H4 (cell line): ENCODE results near the gene GSTCD. TPM values are rescaled to one million over a fixed set of nuclear protein-coding genes. Genes with fewer than 3 reads are reported as not detected.
A peak's percentile ranks its signal among the peaks of the same experiment; 100 is the strongest.
"Not testable (repeated sequence)": the region's sequence is repeated elsewhere in the genome, so short reads cannot be mapped to it uniquely, and the experiment has no call there.

Experiments
- DNase-seq: peaks from one replicate; pipeline ENCODE4 v3.0.0-alpha.2; 2015; ENCODE audit warnings: low spot score
- total RNA-seq: library from RNA; depleted of rRNA; stranded (reverse); fragments of >200 nt; shearing (Covaris generic); gene quantifications from 2 replicates; pipeline ENCODE4 v1.2.3, GENCODE V29; 2014; rRNA removed

The GSTCD gene, protein sequence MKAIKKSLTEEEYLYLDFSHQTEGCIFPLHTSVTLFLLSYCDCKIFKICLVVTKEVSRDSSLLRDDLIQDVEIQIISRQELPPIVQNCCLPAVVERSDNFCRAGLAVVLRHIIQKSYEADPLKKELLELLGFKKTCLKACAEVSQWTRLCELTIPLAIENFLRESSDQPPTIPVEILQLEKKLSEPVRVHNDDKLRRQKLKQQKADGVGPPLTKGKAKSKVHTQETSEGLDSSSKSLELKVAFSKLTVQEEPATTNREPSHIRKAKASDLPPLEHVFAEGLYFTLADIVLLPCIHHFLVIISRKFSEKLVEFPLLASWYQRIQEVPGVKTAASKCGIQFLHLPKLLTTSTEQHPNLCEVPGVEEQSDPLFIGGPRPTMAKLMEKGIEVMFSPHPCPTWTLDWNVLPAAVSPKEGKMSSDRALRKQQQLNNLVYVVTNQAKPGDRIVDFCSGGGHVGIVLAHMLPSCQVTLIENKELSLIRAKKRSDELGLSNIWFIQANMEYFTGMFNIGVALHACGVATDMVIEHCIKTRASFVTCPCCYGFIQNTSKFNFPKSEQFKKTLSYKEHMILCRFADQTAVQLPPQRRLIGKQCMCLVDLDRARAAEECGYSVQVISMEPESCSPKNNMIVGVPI
- total RNA-seq: 11.2 and 15.8 TPM in 2 replicates

- DNase-seq: peak; percentile 86
Observed at GRCh38 chr4:105708181-105709080, at the start of gene GSTCD, which contains the start of gene INTS12. Gene GSTCD, plus strand, starts transcription at chr4:105708784. Its CDS starts 8,830 bp downstream, at chr4:105717614. Gene INTS12, minus strand, starts transcription at chr4:105708689. Its CDS starts 8,684 bp downstream, at chr4:105700005.

- no peak for DNase-seq
Observed at GRCh38 chr4:105659190-105659589, 49.4 kb upstream of the GSTCD start.

DNA sequence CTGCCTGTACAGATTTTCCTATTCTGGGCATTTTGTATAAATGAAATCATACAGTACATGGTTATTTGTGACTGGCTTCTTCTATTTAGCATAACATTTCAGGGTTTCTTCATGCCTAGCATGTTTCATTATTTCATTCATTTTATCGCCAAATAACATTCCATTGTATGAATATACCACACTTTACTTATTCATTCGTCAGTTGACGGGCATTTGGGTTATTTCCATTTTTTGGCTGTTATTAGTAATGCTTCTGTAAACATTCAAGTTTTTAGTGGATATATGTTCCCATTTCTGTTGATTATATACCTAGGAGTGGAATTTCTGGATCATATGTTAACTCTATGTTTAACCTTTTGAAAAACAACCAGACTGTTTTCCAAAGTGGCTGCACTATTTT is 47.6 kb upstream of the GSTCD start:
- no peak for DNase-seq

DNA sequence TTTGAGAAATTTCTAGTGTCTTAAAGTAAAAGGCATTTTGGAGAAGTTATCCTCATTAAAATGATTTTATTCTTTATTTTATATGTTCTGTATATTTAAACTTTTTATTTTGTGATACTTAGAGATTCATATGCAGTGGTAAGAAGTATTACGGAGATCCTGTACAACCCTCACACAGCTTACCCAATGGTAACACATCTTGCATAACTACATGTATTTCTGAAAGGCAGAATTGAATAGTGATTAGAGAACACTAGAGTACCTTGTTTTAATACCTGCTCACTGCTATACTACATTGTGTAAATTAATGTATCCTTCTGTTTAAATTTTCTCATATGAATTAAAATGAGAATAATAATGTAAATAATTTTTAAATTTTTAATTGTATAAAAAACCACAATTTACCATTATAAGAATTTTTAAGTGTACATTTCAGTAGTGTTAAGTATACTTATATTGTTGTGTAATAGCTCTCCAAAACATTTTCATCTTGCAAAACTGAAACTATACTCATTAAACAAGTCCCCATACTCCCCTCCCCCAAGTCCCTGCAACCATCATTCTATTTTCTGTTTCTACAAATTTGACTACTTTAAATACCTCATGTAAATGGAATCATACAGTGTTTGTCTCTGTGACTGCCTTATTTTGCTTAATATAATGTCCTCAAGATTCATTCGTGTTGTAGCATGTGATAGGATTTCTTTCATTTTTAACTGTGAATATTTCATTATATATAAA is 45.5 kb upstream of the GSTCD start:
- DNase-seq: no peak

- DNase-seq: peak; percentile 32
Observed at GRCh38 chr4:105666693-105667092, 41.9 kb upstream of the GSTCD start.

DNA sequence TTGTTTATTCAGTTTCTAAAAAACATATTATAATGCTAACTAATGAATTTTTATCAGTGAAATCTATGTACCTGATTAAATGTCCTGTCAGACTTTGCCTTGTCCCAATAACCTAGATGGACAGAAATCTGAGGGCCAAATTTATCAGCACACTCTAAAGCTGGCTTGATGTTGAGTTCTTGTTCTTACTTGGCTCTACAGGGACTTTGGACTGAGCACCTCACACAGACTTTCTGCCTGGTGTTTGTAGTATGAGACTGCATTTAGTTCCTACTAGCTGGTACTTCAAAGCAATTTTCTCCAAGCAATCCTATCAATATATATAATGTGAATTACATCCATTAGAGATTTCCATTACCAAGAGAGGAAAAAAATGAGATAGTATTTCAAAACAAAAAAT is 37.9 kb upstream of the GSTCD start:
- DNase-seq: no peak

DNA sequence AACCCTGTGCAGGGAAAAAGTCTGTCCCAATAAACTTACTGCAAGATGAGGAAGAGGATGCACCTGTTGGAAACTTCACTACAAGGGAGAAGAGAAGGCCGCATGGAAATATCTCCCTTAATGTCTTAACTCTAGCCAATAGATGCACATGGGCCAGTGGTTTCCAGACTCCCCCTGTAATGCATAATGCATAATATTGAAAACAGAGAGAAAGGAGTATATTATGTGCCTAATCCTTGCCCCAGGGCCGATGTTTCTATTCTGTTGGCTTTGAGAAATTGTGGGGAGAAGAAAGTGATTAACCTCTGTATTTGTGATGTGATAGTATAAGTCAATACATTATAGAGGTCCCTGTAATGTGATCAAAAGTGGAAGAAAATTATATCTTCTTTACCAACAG is 37.3 kb upstream of the GSTCD start:
- no peak for DNase-seq

DNA sequence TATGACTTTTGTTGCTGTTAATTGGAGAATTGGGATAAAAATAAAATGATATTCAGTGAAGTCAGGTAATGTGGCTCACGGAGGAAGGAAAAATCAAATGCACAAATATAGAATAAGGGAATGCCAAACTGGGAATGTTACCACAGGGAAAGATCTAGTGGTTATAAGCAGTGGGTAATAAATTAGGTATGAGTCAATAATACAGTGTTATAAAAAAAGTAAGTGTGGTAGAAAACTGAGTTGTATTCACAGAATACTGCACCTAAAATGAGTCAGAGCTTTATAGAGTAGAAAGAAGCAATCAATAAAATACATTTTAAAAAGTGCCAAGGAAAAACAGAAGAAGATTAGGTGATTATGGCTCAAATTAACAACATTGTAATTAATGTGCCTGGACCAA is 34.6 kb upstream of the GSTCD start:
- DNase-seq: no peak

- no peak for DNase-seq
Observed at GRCh38 chr4:105677709-105678108, 30.9 kb upstream of the GSTCD start.

DNA sequence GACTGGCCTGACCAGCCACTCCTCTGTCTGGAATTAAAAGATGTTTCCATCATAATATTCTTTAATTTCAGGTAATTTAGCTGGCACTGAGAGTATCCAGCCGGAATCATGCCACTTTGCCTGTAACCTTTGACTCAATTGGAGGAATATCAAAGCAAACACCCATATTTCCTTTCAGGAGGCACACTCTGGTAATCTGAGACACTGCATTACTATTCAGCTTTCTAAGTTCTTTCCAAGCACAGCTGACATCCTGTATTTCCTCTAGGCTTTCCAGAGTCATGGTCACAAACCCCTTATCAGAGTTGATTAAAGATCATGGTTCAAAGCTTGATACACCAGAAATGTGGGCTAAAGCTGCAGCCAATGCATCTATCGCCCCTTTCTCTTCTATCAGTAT is 29.4 kb upstream of the GSTCD start:
- peak; percentile 8 for DNase-seq

DNA sequence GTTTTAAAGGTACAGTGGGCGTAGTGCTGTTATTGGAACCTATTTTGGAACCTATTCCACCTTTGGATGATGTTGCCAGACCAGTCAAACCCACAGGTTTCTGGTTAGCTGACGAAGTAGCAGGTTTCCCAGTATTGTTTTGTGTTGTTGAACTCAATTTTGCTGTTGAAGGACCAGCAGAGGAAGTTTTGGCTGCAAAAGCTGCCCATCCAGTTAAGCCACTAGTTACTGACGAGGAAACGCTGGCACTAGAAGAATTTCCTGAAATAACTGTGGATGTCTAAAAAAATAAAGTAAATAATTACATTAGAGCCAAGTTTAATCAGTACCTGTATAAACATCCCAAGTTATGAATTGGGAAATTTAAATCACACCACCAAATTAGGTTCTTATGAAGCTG is 25.5 kb upstream of the GSTCD start:
- DNase-seq: no peak

DNA sequence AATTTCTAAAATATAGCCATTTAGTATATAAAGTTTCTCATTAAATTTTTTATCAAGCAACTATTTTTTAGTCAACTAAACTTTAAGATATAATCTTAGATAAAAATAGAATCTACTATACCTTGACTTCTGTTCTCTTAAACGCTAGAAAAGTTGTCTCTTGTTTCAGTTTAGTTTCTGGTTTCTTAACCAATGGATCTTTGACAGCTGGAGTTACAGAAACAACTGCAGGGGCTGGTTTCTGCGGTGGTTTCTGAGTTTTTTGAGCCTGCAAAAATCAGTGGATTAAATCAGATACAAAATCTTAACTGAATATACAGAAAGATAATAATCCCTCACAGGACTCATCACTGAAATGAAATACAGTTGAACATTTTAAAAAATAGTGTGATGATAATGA is 22.0 kb upstream of the GSTCD start:
- DNase-seq: no peak

- DNase-seq: not testable (repeated sequence)
Observed at GRCh38 chr4:105694812-105695211, 13.8 kb upstream of the GSTCD start.

GRCh38 chr4:105695832-105696231 is 12.8 kb upstream of the GSTCD start:
- not testable (repeated sequence) for DNase-seq

DNA sequence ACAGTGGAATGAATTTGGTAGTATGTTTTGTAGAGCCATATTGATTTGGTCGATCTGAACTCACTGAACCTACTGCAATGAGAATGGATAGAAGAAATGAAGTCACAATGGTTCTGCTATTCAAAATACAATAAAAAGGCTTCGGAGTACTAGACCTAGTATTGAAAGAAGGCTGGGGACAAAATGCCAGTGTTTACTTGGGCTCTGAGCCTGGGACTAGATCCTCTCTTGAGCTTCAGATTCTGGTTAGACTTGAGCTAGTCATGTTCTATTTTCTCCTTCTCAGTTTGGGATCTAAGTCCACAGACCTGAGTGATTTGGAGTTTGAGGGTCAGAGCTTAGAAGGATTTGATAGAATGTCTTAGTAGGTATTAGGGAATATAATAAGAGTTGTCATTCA is 10.0 kb upstream of the GSTCD start:
- DNase-seq: no peak

DNA sequence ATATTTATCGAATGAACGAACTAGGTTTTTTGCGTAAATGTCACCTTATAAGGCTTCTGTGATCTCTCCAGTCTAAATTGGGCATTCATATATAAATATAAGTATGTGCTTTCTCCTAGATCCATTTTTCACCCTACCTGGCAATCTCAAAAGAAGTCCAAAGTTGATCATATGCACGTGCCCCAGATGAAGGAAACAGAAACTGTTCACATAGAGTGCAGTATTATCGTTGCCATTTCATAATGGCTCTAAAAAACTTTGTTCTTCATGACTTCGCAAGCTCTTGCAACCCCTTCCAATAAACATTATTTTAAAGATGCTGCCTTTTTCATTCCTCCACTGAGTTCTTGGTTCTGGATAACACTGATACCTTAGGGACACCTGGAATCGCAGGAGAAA is 803 bp upstream of the GSTCD start:
- no peak for DNase-seq

- DNase-seq: peak; percentile 5
Observed at GRCh38 chr4:105709081-105709450, 482 bp downstream of the GSTCD start.

DNA sequence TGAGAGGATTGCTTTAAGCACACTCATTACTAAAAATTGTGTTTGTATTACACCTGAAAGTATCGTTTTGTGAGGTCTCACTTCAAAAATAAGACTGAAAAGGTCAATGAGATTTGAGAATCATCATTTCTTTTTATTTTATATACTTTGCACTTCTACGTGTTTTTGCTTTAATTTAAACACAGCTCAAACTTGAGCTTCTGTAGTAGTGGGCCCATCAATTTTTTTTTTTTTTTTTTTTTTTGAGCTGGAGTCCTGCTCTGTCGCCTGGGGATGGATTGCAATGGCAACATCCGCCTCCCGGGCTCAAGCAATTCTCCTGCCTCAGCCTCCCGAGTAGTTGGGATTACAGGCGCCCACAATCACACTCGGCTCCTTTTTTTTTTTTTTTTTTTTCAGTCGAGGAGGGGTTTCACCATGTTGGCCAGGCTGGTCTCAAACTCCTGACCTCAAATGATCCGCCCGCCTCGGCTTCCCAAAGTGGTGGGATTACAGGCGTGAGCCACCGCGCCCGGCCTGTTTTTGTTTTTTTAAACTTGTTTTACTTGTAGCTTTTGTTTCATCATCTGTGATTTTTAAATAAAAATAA is 1.5 kb downstream of the GSTCD start:
- no peak for DNase-seq

DNA sequence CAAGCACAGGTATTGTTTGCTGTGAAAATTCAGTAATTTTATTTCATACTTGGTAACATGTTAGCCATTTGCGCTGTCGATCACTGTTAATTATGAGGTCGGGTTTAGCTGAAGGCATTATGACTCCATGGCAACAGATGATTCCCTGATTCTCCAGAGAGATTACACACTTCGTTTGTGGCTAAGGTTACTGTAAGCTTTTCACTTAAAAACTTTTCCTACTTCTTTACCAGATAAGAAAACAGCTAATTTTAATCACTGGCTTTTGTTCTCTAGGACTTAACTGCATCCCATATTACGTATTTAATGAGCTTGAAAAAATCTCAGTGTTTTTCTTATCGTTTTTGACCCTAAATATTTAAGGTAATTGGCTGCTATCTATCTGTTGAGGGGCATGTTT is 2.1 kb downstream of the GSTCD start:
- no peak for DNase-seq

GRCh38 chr4:105712766-105713165 is 4.2 kb downstream of the GSTCD start:
- DNase-seq: no peak

DNA sequence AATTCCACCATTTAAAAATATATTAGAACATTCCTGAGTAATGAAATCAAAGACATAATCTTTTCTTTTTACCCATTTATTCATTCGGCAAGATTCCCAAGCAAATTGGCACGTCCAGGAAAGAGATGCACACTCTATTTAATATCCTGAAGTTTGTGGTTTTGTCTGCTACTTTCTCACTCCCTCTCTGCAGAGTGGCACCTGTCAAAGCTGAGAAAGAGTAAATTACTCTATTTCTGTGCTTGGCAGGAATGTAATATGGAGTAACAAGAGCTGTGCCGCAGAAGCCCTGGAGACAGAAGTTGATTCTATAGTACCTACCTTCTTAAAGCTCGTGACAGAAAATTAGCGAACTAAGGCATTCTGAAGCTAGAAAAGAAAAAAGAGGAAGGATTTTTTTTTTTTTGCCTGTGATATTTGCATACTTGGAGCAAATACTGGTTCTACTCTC is 5.5 kb downstream of the GSTCD start:
- DNase-seq: no peak
